Sigmoid colon (tissue), 4 donors: Measurements from ENCODE around the gene MRPL38.

ENCODE experiments used
- CTCF ChIP-seq, 4 experiments: fragments of 450-650 bp in 3 of 4; fragments of 200-600 bp in 1 of 4; IDR thresholded peaks; one replicate each; pipeline ENCODE4 v1.5.1; 2016 to 2019; ENCODE audit warnings: antibody characterized with exemption in 4 of 4, mild to moderate bottlenecking in 3 of 4, moderate library complexity in 2 of 4
- POLR2A ChIP-seq, 2 donors: fragments of 450-650 bp; IDR thresholded peaks; one replicate each; pipeline ENCODE4 v1.6.1; 2016; ENCODE audit warnings: antibody characterized with exemption in 2 of 2, mild to moderate bottlenecking in 2 of 2, moderate library complexity in 2 of 2
- POLR2AphosphoS5 ChIP-seq, 4 donors: sonication (generic); formaldehyde crosslinking; IDR thresholded peaks; one replicate each; pipeline ENCODE4 v1.6.1; 2017; ENCODE audit warnings: antibody characterized with exemption in 4 of 4

DNA sequence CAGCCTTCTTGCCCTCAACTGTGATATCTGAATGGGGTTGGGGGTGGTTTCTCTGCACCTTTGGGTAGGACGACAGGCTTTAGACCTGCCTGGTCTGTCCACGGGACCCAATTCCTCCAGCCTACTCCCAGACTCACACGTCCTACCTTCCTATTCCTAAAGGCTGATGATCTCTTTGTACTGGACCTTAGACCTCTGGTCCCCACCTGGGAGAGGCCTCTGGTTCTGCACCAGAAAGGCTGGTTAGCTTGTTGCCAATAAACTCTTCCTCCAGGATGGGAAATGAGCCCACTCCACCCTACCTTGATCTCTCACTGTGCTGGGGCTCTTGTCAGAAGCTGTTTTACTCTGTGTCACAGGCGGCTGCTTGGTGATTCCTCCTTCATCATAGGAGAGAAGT is 21.8 kb upstream of the MRPL38 start:
- no peak for TF ChIP-seq CTCF (IDR thresholded peaks at IDR 0.05)
- no peak for TF ChIP-seq POLR2A (IDR thresholded peaks at IDR 0.05)
- TF ChIP-seq POLR2AphosphoS5 (IDR thresholded peaks at IDR 0.05): no peak
